H1 (cell line): ENCODE results near the gene ALG2. TPM values are rescaled to one million over a fixed set of nuclear protein-coding genes. Genes with fewer than 3 reads are reported as not detected.

Experiments
- BACH1 ChIP-seq: IDR thresholded peaks from 2 replicates; pipeline ENCODE4 v1.6.1; 2012; ENCODE audit warnings: low read length, improper control_type of control experiment
- CHD7 ChIP-seq: fragments of 300-600 bp; sonication (generic); IDR thresholded peaks from 2 replicates; pipeline ENCODE4 v1.7.1; 2012; ENCODE audit warnings: low read length, moderate library complexity, mild to moderate bottlenecking, inconsistent platforms; ENCODE audit not compliant: insufficient replicate concordance
- CTCF ChIP-seq, 3 experiments: IDR thresholded peaks; 1 replicate in 2 of 3; 2 replicates in 1 of 3; pipeline versions ENCODE4 v1.5.1 to v1.6.1; 2011; ENCODE audit warnings: low read length in 3 of 3, mild to moderate bottlenecking in 3 of 3, inconsistent platforms in 2 of 3, low read depth in 1 of 3, moderate library complexity in 1 of 3; ENCODE audit not compliant: insufficient read depth in 1 of 3; ENCODE audit errors: control extremely low read depth in 1 of 3
- FOSL1 ChIP-seq: IDR thresholded peaks from 2 replicates; pipeline ENCODE4 v1.6.1; 2011; ENCODE audit warnings: mild to moderate bottlenecking, low read depth, low read length, moderate library complexity; ENCODE audit not compliant: insufficient read depth
- MAFK ChIP-seq: IDR thresholded peaks from 2 replicates; pipeline ENCODE4 v1.6.1; 2012; ENCODE audit warnings: low read depth, mild to moderate bottlenecking, improper control_type of control experiment, low read length
- POLR2A ChIP-seq, 2 experiments: IDR thresholded peaks; 1 replicate in 1 of 2; 2 replicates in 1 of 2; pipeline ENCODE4 v1.6.1; 2011; ENCODE audit warnings: low read depth in 2 of 2, low read length in 2 of 2, mild to moderate bottlenecking in 2 of 2; ENCODE audit errors: control extremely low read depth in 1 of 2
- RXRA ChIP-seq: IDR thresholded peaks from 2 replicates; pipeline ENCODE4 v1.6.1; 2011; ENCODE audit warnings: low read depth, mild to moderate bottlenecking, low read length, moderate library complexity; ENCODE audit not compliant: insufficient read depth
- SP1 ChIP-seq: IDR thresholded peaks from 2 replicates; pipeline ENCODE4 v1.6.1; 2011; ENCODE audit warnings: low read depth, low read length
- SP4 ChIP-seq: IDR thresholded peaks from 2 replicates; pipeline ENCODE4 v1.6.1; 2012; ENCODE audit warnings: low read length, inconsistent platforms
- SUZ12 ChIP-seq: fragments of 200-600 bp; sonication (generic); IDR thresholded peaks from 2 replicates; pipeline ENCODE4 v1.6.1; 2012; ENCODE audit warnings: mild to moderate bottlenecking, inconsistent platforms, low read length, moderate library complexity, mixed read lengths
- polyA plus RNA-seq, 7 experiments: library from polyadenylated mRNA; depleted of rRNA in 3 of 7; stranded (reverse) in 5 of 7; unstranded in 2 of 7; fragments of >200 nt in 5 of 7; fragments of 200-250 nt in 2 of 7; gene quantifications; 1 replicate in 5 of 7; 2 replicates in 1 of 7; 4 replicates in 1 of 7; pipeline versions ENCODE4 v1.2.1 to v1.2.3, GENCODE V29; 2011 to 2013; ENCODE audit warnings: missing spikeins in 2 of 7, mixed read lengths in 2 of 7
- total RNA-seq: library from RNA; stranded (reverse); fragmentation: NEBNext Ultra II Directional; extraction: Animal tissue kit (Norgen Biotek cat#: 25700); gene quantifications from 2 replicates; pipeline ENCODE4 v1.2.1, GENCODE V29; 2021

The ALG2 gene
- total and polyA plus RNA-seq, 2 of the 8 experiments (the other 6 are each of a cell fraction or from before 2014, with no cell fraction given): 27.1 to 30.7 TPM

- TF ChIP-seq CHD7 (no peak), POLR2A (IDR thresholded peaks at IDR 0.05; ENCODE audit: control extremely low read depth in 1 of 2, low read depth in 2 of 2, low read length in 2 of 2) (no peak), MAFK (no peak), FOSL1 (no peak), SP4 (no peak), SUZ12 (no peak), BACH1 (no peak), CTCF (IDR thresholded peaks at IDR 0.05; ENCODE audit: control extremely low read depth in 1 of 3, insufficient read depth in 1 of 3, low read depth in 1 of 3, low read length in 3 of 3) (no peak), SP1 (no peak), RXRA (no peak)
These were observed 35.8 kb downstream of the ALG2 start (continued) for GRCh38 chr9:99185934-99186333.
